Osteocyte (in vitro differentiated cells): ENCODE data around the gene TRH. TPM values are rescaled to one million over a fixed set of nuclear protein-coding genes. Genes with fewer than 3 reads are reported as not detected.
"Not testable (repeated sequence)": the region's sequence is repeated elsewhere in the genome, so short reads cannot be mapped to it uniquely, and the experiment has no call there.

Experiments
- DNase-seq: peaks from one replicate; pipeline ENCODE4 v3.0.0; 2021; ENCODE audit warnings: mixed read lengths; ENCODE audit not compliant: unreplicated experiment; ENCODE audit errors: extremely low spot score
- H3K27ac Mint-ChIP-seq: one replicate; pipeline ENCODE4 v1.8.0; 2021; ENCODE audit warnings: mild to moderate bottlenecking, mixed read lengths; ENCODE audit not compliant: unreplicated experiment
- H3K27me3 Mint-ChIP-seq: one replicate; pipeline ENCODE4 v1.8.0; 2021; ENCODE audit warnings: mixed read lengths; ENCODE audit not compliant: unreplicated experiment
- H3K36me3 Mint-ChIP-seq: one replicate; pipeline ENCODE4 v1.8.0; 2021; ENCODE audit warnings: mixed read lengths; ENCODE audit not compliant: unreplicated experiment
- H3K4me1 Mint-ChIP-seq: one replicate; pipeline ENCODE4 v1.8.0; 2021; ENCODE audit warnings: mixed read lengths; ENCODE audit not compliant: unreplicated experiment
- H3K4me3 Mint-ChIP-seq: one replicate; pipeline ENCODE4 v1.8.0; 2021; ENCODE audit warnings: mild to moderate bottlenecking, moderate library complexity, mixed read lengths; ENCODE audit not compliant: unreplicated experiment
- H3K9me3 Mint-ChIP-seq: one replicate; pipeline ENCODE4 v1.8.0; 2021; ENCODE audit warnings: mixed read lengths; ENCODE audit not compliant: unreplicated experiment
- CTCF ChIP-seq: fragments of 200-600 bp; sonication (generic); IDR thresholded peaks from 2 replicates; pipeline ENCODE4 v1.5.0; 2021; ENCODE audit warnings: antibody characterized with exemption, mild to moderate bottlenecking, moderate library complexity
- total RNA-seq: library from RNA; stranded (reverse); gene quantifications from 2 replicates; pipeline ENCODE4 v1.2.1, GENCODE V29; 2021

Gene TRH
- total RNA-seq, 1 donor from 2014 or later = not detected

- Mint-ChIP-seq H3K9me3 (no peaks in the 10 kb centered on the region), H3K36me3 (no peaks in the 10 kb centered on the region), H3K27me3 (peaks cover 72% of the 10 kb centered on the region), H3K4me3 (no peak overlapping the region), H3K4me1 (no peaks in the 10 kb centered on the region), H3K27ac (no peak overlapping the region)
- no peak for TF ChIP-seq CTCF
- DNase-seq = no peak
Observed at GRCh38 chr3:129996073-129996472, 21.6 kb downstream of the TRH start.

GRCh38 chr3:129999176-129999575 lies 24.7 kb downstream of the TRH start:
- H3K4me3 Mint-ChIP-seq, H3K36me3 Mint-ChIP-seq: not testable (repeated sequence)
- H3K27me3 Mint-ChIP-seq = peaks cover 59% of the 10 kb centered on the region

GRCh38 chr3:130002666-130003598 lies 28.4 kb downstream of the TRH start:
- DNase-seq = peak; percentile 91
- peaks cover 59% of the 10 kb centered on the region for H3K27me3 Mint-ChIP-seq
- not testable (repeated sequence) for H3K4me1 Mint-ChIP-seq, H3K9me3 Mint-ChIP-seq, H3K36me3 Mint-ChIP-seq, H3K27ac Mint-ChIP-seq
- peak; percentile 73 for TF ChIP-seq CTCF
- H3K4me3 Mint-ChIP-seq = peak overlapping the region; percentile 57

More at GRCh38 chr3:129999176-129999575, 24.7 kb downstream of the TRH start:
- DNase-seq, H3K9me3 Mint-ChIP-seq, H3K27ac Mint-ChIP-seq, H3K4me1 Mint-ChIP-seq: not testable (repeated sequence)

- Mint-ChIP-seq H3K27ac (no peak overlapping the region), H3K36me3 (no peaks in the 10 kb centered on the region), H3K4me1 (no peaks in the 10 kb centered on the region), H3K4me3 (no peak overlapping the region), H3K9me3 (no peaks in the 10 kb centered on the region), H3K27me3 (peaks cover 48% of the 10 kb centered on the region)
- no peak for DNase-seq
- no peak for TF ChIP-seq CTCF
Observed at GRCh38 chr3:130010556-130010955, 36.0 kb downstream of the TRH start.

- H3K9me3 Mint-ChIP-seq, DNase-seq, H3K4me3 Mint-ChIP-seq, H3K27ac Mint-ChIP-seq, H3K4me1 Mint-ChIP-seq, H3K36me3 Mint-ChIP-seq: not testable (repeated sequence)
- peaks cover 45% of the 10 kb centered on the region for H3K27me3 Mint-ChIP-seq
Observed at GRCh38 chr3:130012108-130012507, 37.6 kb downstream of the TRH start.

GRCh38 chr3:130013246-130013645 lies 38.7 kb downstream of the TRH start:
- H3K36me3 Mint-ChIP-seq, H3K4me3 Mint-ChIP-seq, H3K27ac Mint-ChIP-seq, H3K9me3 Mint-ChIP-seq, H3K4me1 Mint-ChIP-seq, DNase-seq: not testable (repeated sequence)
- H3K27me3 Mint-ChIP-seq = peaks cover 46% of the 10 kb centered on the region
